Measurements from ENCODE around the gene MT1F.

The MT1F gene

GRCh38 chr16:56701534-56701933, 43.8 kb downstream of the MT1F start:
- no peak overlapping the region for H3K4me3 ChIP-seq (ENCODE audit: low read depth, low read length)
- no peak for DNase-seq (ENCODE audit: low read depth)
- no peak for TF ChIP-seq CTCF (IDR thresholded peaks at IDR 0.05; ENCODE audit: low read depth, low read length, missing control alignments)

- DNase-seq (ENCODE audit: low read depth) = no peak
- no peak overlapping the region for H3K4me3 ChIP-seq (ENCODE audit: low read depth, low read length)
- no peak for TF ChIP-seq CTCF (IDR thresholded peaks at IDR 0.05; ENCODE audit: low read depth, low read length, missing control alignments)
Measured at GRCh38 chr16:56702836-56703235, 45.1 kb downstream of the MT1F start.
